ENCODE results near the gene SPACA7.

SPACA7 gene

GRCh38 chr13:112441779-112442310, 65.7 kb downstream of the SPACA7 start:
- ChIA-PET CTCF (no interaction called here), POLR2A (no interaction called here)
- no peak for DNase-seq (ENCODE audit: extremely low spot score)
- TF ChIP-seq L3MBTL2 (conservative IDR thresholded peaks at IDR 0.05) (no peak), PKNOX1 (IDR thresholded peaks at IDR 0.05) (no peak), ELF4 (IDR thresholded peaks at IDR 0.05) (no peak), TARDBP (IDR thresholded peaks at IDR 0.05) (no peak), CTBP1 (IDR thresholded peaks at IDR 0.05; ENCODE audit: borderline replicate concordance) (no peak), ZNF384 (IDR thresholded peaks at IDR 0.05) (no peak), FOXM1 (IDR thresholded peaks at IDR 0.05; ENCODE audit: borderline replicate concordance) (no peak), FOXA1 (IDR thresholded peaks at IDR 0.05) (no peak), SUZ12 (IDR thresholded peaks at IDR 0.05) (no peak), BHLHE40 (IDR thresholded peaks at IDR 0.05; ENCODE audit: borderline replicate concordance) (no peak)

- DNase-seq (ENCODE audit: extremely low spot score) = no peak
- TF ChIP-seq SP1 (IDR thresholded peaks at IDR 0.05) (no peak), SUZ12 (IDR thresholded peaks at IDR 0.05) (no peak)
- CTCF ChIA-PET = interaction anchor here (0.5 to 2.2 kb wide), 4 partner anchors 32 to 968 kb away, joined by 3 to 15 read pairs (median 3); no protein-coding TSS in a partner anchor
- POLR2A ChIA-PET = no interaction called here
Observed at GRCh38 chr13:112442483-112443090, 66.4 kb downstream of the SPACA7 start.

GRCh38 chr13:112443191-112443994, 67.2 kb downstream of the SPACA7 start:
- DNase-seq (ENCODE audit: extremely low spot score) = peak; percentile 21
- CTCF ChIA-PET = interaction anchor here (0.5 to 2.2 kb wide), 7 partner anchors 31 to 968 kb away, joined by 3 to 15 read pairs (median 3); no protein-coding TSS in a partner anchor
- no peak for TF ChIP-seq FOXM1 (IDR thresholded peaks at IDR 0.05; ENCODE audit: borderline replicate concordance)
- no peak for TF ChIP-seq LEF1 (IDR thresholded peaks at IDR 0.05; ENCODE audit: borderline replicate concordance)
- TF ChIP-seq BHLHE40 (IDR thresholded peaks at IDR 0.05; ENCODE audit: borderline replicate concordance) = no peak
- no peak for TF ChIP-seq SP1 (IDR thresholded peaks at IDR 0.05)
- TF ChIP-seq ZNF384 (IDR thresholded peaks at IDR 0.05) = no peak
- POLR2A ChIA-PET = no interaction called here

DNA sequence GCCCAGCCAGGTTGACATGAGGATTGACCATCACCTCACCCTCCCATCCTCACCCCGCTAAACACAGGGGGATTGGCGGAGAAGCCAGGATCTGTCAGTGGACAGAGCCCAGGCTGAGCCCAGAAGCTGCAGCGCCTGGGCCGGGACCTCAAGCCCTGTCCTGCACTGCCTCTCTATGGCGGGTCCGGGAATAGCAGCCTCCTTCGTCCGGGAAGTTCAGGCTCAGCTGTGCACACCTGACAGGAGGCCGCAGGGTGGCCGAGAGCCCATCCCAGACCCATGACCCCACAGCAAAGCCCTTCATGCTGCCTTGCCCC, 67.8 kb downstream of the SPACA7 start:
- TF ChIP-seq TARDBP (IDR thresholded peaks at IDR 0.05) (no peak), BHLHE40 (IDR thresholded peaks at IDR 0.05; ENCODE audit: borderline replicate concordance) (no peak), NFRKB (IDR thresholded peaks at IDR 0.05) (no peak)
- peak; percentile 66 for DNase-seq (ENCODE audit: extremely low spot score)
- ChIA-PET POLR2A (no interaction called here), CTCF (interaction anchor here (0.5 to 2.2 kb wide), 6 partner anchors 35 to 969 kb away, joined by 3 to 15 read pairs (median 3); no protein-coding TSS in a partner anchor)

DNA sequence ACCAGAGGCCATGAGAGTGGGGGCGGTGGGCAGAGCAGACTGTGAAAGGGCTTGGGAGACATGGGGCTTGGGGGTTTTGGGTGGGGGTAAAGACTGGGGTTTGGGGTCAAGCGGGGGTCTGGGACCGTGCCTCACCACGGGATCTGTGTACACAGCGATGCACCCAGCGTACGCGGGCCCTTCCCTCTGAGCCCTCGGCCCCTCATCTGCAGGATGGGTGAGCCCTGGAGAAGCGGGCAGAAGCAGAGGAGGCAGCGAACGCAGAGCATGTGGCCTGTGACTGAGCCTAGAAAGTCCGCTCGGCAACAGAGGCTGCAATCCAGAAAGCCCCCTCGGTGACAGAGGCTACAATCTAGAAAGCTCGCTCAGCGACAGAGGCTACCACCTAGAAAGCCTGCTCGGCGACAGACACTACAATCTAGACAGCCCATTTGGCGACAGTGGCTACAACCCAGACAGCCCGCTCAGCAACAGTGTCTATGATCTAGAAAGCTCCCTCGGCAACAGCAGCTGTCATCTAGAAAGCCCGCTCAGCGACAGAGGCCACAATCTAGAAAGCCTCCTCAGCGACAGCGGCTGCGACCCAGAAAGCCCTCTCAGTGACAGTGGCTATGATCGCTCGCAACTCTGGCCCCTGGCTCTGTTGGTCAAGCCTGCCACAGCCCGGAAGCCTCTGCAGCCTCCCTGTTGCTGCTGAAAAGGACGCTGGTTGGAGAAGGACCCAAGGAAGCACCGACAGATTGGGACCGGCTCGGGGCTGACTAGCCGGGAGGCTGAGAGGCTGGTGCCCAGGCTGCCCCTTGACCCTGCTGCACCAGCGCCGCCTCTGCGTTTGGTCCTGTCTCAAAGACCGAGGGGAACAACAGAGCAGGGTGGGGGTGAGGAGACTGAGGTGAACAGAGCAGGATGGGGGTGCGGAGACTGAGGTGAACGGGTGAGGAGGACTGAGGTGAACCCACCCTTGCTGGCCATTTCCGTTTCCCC, 68.6 kb downstream of the SPACA7 start:
- no peak for DNase-seq (ENCODE audit: extremely low spot score)
- ChIA-PET CTCF (interaction anchor here (0.6 to 2.2 kb wide), 7 partner anchors 36 to 971 kb away, joined by 3 to 15 read pairs (median 3); no protein-coding TSS in a partner anchor), POLR2A (no interaction called here)
- no peak for TF ChIP-seq NFRKB (IDR thresholded peaks at IDR 0.05)
- TF ChIP-seq HDGF (IDR thresholded peaks at IDR 0.05; ENCODE audit: borderline replicate concordance) = no peak
- TF ChIP-seq PKNOX1 (IDR thresholded peaks at IDR 0.05) = no peak
- no peak for TF ChIP-seq ARNT (IDR thresholded peaks at IDR 0.05)
- TF ChIP-seq L3MBTL2 (conservative IDR thresholded peaks at IDR 0.05) = no peak
- TF ChIP-seq FOXA1 (IDR thresholded peaks at IDR 0.05) = no peak
- TF ChIP-seq LEF1 (IDR thresholded peaks at IDR 0.05; ENCODE audit: borderline replicate concordance) = no peak
- no peak for TF ChIP-seq BHLHE40 (IDR thresholded peaks at IDR 0.05; ENCODE audit: borderline replicate concordance)

DNA sequence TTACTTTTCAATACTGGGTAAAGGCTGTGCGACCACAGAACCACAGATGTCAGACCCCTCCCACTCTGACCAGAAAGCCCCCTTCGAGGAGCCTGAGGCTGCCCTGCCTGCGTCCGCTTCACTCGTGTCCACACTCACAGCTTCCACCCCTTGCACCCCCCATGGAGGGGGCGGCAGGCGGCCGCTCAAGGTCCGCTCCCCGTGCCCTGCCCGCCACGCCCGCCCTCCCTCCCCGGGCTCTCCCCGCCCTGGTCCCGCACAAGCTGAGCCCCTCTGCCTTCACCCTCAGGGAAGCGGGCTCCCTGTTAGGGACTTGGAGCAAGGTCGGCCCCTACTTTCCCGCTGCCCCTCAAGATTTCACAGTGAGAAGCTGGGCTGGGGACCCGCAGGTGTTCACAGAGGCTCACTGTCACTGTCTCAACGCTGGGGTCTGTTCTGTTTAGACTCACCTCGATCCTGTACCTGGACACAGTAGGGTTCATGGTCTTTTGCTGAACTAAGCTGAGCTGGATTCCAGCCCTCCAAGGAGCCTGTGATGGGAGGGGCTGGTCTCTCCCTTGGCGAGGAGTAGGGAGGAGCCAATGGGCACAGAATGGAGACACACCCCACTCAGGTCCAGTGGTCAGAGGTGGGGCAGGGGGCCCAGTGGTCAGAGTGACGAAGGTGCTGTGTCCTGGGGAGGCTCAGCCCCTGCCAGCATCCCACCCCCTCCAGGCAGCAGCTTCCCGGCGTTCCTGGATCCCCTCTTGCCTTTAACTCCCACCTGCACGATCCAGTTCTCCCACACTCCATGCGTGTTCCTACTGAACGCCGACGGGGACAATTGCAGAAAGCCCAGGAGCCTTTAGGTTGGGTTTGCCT, 69.5 kb downstream of the SPACA7 start:
- ChIA-PET CTCF (interaction anchor here (0.6 to 1.4 kb wide), 4 partner anchors 45 to 972 kb away, joined by 3 to 8 read pairs (median 4); no protein-coding TSS in a partner anchor), POLR2A (no interaction called here)
- no peak for DNase-seq (ENCODE audit: extremely low spot score)
- TF ChIP-seq BHLHE40 (IDR thresholded peaks at IDR 0.05; ENCODE audit: borderline replicate concordance) (no peak), ARNT (IDR thresholded peaks at IDR 0.05) (no peak), TARDBP (IDR thresholded peaks at IDR 0.05) (no peak), PKNOX1 (IDR thresholded peaks at IDR 0.05) (no peak), FOXK2 (IDR thresholded peaks at IDR 0.05) (no peak), ZNF384 (IDR thresholded peaks at IDR 0.05) (no peak), FOXM1 (IDR thresholded peaks at IDR 0.05; ENCODE audit: borderline replicate concordance) (no peak), L3MBTL2 (conservative IDR thresholded peaks at IDR 0.05) (no peak), FOXA1 (IDR thresholded peaks at IDR 0.05) (no peak), CTBP1 (IDR thresholded peaks at IDR 0.05; ENCODE audit: borderline replicate concordance) (no peak)

All from HEK293T (cell line).